GM18519 (cell line): Measurements from ENCODE around the gene PPP1CB.
A peak's percentile ranks its signal among the peaks of the same experiment; 100 is the strongest.
"Not testable (repeated sequence)": the region's sequence is repeated elsewhere in the genome, so short reads cannot be mapped to it uniquely, and the experiment has no call there.

ENCODE experiments used
- ATAC-seq: cut with Tn5 transposase; IDR thresholded peaks from one replicate; pipeline ENCODE4 v1.9.1; 2021; ENCODE audit warnings: mild to moderate bottlenecking, moderate library complexity; ENCODE audit not compliant: unreplicated experiment, low FRiP score

PPP1CB gene

GRCh38 chr2:28742619-28743018 is 9.0 kb upstream of the PPP1CB start:
- ATAC-seq, result not testable (repeated sequence)

DNA sequence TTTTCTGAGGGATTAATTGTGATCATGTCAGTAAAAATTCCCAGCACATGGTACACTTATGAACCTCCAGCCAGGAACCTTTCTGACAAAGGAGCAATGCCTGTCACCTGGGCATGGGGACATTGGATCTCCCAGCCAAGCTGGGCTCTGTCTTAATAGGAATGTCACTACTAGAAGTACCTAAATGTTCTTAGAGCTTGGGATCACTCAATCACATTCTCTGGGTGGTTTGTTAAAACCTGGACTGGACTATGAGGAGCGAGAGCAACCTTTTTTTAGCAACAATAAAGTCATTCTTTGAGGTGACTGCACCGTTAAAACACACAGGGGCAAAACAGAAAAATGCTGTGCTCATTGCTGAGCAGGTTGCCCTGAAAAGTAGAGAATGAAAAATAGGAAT is 6.4 kb upstream of the PPP1CB start:
- ATAC-seq, result no peak

DNA sequence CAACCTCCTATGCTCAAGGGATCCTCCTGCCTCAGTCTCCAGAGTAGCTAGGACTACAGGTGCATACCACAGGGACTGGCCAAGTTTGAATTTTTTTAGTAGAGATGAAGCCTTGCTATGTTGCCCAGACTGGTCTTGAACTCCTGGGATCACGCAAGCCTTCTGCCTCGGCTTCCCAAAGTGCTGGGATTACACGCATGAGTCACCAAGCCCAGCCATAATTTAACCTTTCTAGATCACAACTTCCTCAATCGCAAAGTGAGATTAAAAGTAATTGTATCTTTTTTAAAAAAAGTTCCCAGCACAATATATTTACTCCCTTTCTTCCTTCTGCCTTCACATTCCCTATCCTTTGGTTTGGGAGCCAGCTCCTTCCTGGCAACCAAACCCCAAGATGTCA is 5.8 kb upstream of the PPP1CB start:
- ATAC-seq, result no peak

- no peak for ATAC-seq
Measured at GRCh38 chr2:28746429-28747111, 5.1 kb upstream of the PPP1CB start.

GRCh38 chr2:28747714-28748113 is 3.9 kb upstream of the PPP1CB start:
- no peak for ATAC-seq

- no peak for ATAC-seq
Measured at GRCh38 chr2:28748176-28748575, 3.5 kb upstream of the PPP1CB start.

DNA sequence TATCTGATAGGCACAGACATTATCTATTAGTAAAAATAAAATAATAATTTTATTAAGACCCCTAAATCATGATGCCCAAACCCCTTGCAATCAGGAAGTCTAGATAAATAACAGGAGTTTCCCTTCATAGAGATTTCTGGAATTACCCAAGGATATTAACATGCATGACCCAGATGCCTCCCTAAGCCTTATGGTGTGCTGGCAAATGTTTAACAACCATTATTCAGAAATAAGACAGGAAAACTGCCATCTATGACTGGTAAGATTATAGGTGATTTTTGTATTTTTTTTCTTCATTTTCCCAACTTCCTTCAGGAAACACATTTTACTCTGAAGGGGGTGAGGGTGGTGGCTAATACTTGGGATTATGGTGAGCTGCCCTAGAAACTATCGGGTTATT is 2.7 kb upstream of the PPP1CB start:
- no peak for ATAC-seq

GRCh38 chr2:28749526-28749925 is 2.1 kb upstream of the PPP1CB start:
- no peak for ATAC-seq

DNA sequence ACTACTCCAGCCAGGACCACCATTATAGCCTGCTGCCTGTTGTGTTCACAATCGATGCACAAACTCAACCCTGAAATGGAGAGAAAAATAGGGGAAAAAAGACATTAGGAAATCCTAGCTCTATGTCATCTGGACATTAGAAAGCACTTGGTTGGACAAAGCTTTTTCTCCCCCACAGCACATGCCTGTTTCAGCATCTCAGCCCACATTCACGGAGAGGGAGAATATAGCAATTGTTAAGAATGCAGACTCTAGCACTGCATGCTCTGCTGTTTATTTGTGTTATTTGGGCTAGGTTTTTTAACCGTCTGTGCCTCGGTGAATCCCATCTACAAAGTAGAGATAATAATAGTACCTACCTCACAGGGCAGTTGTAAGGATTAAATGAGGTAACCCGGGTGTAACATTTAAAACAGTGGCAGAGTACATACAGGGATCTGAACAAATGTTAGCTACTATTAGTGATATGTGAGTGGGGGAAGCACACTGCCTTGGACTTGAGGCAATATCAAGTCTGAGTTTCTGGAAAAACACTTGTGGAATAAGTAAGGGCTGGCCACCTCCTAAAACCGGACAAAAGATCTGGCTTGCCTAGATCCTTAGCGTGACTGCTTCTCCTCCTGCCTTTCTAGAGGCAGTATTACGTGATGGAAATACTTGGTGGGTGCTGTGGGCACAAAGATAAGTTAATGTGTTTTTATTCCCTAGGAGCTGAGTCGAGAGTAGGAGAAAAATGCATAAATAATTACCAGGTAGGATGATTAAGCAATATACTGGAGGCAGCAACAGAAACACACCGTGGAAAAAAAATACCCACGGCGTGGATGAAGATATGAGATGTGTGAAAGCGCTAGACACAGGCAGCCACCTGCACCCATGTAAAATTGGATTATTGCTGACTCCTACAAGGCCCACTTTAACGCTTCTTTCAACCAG is 1.0 kb upstream of the PPP1CB start:
- ATAC-seq, result no peak

DNA sequence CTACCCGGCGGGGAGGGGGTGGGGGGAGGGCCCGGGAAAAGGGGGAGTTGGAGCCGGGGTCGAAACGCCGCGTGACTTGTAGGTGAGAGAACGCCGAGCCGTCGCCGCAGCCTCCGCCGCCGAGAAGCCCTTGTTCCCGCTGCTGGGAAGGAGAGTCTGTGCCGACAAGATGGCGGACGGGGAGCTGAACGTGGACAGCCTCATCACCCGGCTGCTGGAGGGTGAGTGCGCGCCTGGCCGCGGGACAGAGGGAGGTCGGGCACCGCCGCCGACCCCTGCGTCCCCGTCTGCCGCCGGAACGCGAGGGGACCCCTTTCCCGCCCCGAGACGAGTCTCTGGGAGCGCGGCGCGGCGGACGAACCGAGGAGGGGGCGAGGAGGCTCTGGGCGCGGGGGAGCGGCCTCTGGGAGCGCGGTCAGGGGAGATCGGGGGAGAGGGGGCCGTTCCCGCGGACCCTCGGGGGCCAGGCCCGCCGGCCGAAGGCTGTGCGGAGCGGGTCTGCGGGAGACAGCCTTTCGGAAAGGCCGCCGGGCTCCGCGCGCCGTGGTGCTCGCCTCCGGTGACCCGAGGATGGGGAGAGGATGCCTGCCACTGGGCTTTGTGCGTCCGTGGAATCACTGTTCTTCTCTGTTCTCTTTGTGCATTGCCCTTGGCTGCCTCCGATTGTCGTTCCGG is 463 bp downstream of the PPP1CB start:
- ATAC-seq, result peak; percentile 7

GRCh38 chr2:28752631-28753376 is 1.2 kb downstream of the PPP1CB start:
- ATAC-seq, result no peak

DNA sequence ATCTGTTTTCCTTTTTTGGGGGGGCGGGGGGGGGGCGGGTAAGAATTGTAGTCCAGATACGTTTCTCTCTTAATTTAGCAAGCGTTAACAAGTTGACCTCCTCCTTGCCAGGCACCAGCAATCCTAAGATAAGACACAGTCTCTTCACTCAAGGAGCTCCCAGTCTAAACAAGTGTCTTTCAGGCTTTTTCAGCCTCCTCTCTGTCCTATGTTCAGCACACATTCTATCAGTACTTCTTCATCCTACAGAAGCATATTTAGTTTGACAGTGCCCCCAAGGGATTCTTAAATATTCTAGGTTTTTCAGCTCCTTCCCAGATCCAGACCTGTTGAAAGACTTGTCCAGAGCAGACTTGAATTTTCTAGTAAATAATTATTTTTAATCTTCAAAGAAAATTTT is 2.7 kb downstream of the PPP1CB start:
- ATAC-seq, result no peak

DNA sequence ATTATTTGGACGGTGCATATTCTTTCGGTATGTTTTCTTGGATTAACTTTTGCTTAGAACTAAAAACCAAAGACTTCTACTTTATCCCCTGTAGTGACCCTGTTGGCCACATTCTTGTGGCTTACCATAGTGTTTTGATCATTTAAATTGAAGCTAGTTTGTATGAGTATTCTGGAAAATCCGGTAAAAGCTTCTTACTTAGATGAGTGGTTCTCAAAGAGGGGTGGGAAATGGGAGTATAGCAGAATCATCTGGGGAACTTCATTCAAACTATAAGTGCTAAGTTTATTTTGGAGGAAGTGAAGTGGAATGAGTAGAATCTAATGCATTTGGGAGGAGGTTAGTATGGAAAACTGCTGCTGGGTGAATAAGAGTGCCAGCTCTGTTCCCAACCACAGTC is 3.8 kb downstream of the PPP1CB start:
- ATAC-seq, result no peak

DNA sequence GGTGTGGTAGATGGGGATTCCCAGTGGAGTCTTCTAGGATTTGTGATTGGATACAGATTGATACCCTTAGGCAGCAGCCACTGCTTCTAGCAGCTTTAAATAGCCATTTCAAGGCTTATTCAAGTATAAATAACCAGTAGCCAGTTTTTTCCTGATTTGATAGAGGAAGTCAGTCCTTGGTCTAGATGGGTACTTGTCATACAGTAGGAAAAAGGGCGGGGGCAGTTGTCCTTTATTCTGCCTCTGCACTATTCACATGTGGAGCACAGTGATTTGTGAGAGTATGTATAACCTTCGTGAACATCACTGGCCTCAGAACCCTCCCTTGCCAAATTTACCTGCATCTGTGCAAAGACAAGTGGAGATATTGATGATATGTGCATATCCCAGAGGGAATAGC is 6.8 kb downstream of the PPP1CB start:
- no peak for ATAC-seq

DNA sequence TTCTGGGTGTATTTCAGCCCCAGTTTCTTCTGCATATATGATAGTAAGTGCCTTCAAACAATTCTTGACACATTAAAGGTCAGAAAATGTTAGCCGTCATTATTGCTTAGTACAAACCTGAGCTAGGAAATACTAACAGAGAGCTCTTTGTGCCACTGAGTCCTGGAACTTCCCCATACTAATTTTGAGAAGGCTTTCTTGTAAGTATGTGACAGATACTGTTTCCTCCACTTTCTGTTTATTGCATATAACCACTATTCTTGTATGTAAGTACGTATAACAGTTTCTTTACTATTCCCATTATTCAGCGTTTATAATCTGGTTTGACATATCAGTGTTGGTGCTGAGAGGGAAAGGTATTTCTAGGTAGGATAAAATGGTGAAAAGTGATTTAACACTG is 9.8 kb downstream of the PPP1CB start:
- ATAC-seq, result no peak

- no peak for ATAC-seq
Measured at GRCh38 chr2:28764909-28765711, 13.5 kb downstream of the PPP1CB start.

- no peak for ATAC-seq
Measured at GRCh38 chr2:28766070-28766469, 14.4 kb downstream of the PPP1CB start.

- ATAC-seq, result no peak
Measured at GRCh38 chr2:28767337-28767736, 15.7 kb downstream of the PPP1CB start.

GRCh38 chr2:28768422-28768821 is 16.8 kb downstream of the PPP1CB start:
- ATAC-seq, result no peak

DNA sequence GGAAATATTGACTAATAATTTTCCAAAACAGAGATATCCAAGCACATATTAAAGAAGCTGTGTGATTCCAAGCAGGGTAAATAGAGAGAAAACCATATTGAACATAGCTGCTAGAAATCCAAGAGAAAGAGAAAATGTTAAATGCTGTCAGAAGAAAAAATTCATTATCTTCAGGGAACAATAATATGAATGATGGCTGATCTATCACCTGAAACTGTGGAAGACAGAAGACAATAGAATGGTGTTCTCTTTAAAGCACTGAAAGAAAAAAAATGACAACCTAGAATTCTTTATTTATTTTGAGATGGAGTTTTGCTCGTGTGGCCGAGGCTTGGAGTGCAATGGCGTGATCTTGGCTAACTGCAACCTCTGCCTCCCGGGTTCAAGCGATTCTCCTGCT is 17.3 kb downstream of the PPP1CB start:
- ATAC-seq, result no peak
